ENCODE data around the gene MAGEB17. TPM values are rescaled to one million over a fixed set of nuclear protein-coding genes. Genes with fewer than 3 reads are reported as not detected.

Gene MAGEB17
- total RNA-seq, 2 donors from 2014 or later: not detected

DNA sequence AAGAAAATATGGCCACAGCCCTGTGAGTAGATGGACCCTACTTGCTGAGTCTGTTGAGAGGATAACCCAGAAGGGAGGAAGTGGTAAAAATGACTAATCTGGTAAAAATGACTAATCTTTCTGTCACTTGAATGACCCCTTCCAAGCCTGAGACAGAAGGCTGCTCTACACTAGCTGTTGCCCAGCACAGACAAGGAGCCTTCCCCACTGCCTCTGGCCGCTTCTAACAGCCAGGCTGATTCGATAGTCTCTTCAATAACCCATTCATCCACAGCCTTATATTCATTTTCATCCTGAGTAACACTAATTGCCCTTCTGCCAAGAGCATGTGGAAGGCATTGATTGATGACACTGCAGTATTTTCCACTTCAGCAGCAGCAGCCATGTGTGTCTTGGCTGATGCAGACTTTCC, 18.4 kb downstream of the MAGEB17 start:
- Histone ChIP-seq H3K9me3 (no peaks in the 10 kb centered on the region), H3K27me3 (no peaks in the 10 kb centered on the region), H3K27ac (no peak overlapping the region), H3K9ac (ENCODE audit: low read depth in 2 of 2, low read length in 2 of 2) (no peak overlapping the region), H3K4me1 (no peaks in the 10 kb centered on the region), H3K4me3 (no peak overlapping the region), H3K36me3 (no peaks in the 10 kb centered on the region)
- DNase-seq: no peak
- TF ChIP-seq, protein P1, sequence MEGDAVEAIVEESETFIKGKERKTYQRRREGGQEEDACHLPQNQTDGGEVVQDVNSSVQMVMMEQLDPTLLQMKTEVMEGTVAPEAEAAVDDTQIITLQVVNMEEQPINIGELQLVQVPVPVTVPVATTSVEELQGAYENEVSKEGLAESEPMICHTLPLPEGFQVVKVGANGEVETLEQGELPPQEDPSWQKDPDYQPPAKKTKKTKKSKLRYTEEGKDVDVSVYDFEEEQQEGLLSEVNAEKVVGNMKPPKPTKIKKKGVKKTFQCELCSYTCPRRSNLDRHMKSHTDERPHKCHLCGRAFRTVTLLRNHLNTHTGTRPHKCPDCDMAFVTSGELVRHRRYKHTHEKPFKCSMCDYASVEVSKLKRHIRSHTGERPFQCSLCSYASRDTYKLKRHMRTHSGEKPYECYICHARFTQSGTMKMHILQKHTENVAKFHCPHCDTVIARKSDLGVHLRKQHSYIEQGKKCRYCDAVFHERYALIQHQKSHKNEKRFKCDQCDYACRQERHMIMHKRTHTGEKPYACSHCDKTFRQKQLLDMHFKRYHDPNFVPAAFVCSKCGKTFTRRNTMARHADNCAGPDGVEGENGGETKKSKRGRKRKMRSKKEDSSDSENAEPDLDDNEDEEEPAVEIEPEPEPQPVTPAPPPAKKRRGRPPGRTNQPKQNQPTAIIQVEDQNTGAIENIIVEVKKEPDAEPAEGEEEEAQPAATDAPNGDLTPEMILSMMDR (IDR thresholded peaks at IDR 0.05): no peak
- intact Hi-C loops (cut with DNase I): no loop called here

DNA sequence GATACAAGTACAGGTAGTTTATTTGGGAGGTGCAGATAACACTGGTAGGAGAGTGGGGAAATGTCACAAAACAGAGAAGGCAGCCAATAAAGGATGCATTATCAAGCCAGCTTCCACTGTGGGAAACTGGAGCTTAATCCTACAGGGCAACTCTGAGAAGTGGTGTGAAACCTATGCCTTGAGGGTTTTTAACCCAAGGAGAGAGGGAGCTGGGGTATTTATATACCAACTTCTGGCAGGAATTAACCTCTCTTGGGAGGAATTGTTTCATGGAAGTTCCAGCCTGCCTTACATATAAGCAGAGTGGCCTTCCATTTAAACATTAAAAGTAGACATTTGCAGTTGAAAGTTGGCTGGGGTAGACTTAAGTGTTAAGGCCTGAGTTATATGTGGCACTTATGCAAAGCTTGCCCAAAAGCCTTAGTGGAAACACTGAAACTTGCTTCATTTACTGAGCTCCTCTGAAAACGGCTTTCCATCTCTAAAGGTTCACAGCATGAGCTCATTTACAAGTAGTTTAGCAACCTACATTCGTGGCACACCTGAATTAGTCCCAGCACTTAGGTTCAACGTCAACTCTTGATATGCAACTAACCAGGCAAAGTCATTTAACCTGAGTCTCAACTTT, 19.2 kb downstream of the MAGEB17 start:
- Histone ChIP-seq H3K27me3 (no peaks in the 10 kb centered on the region), H3K36me3 (no peaks in the 10 kb centered on the region), H3K27ac (no peak overlapping the region), H3K4me3 (no peak overlapping the region), H3K9me3 (no peaks in the 10 kb centered on the region), H3K9ac (ENCODE audit: low read depth in 2 of 2, low read length in 2 of 2) (no peak overlapping the region), H3K4me1 (no peaks in the 10 kb centered on the region)
- TF ChIP-seq, protein P1 (IDR thresholded peaks at IDR 0.05): no peak
- DNase-seq: no peak
- intact Hi-C loops (cut with DNase I): no loop called here

DNA sequence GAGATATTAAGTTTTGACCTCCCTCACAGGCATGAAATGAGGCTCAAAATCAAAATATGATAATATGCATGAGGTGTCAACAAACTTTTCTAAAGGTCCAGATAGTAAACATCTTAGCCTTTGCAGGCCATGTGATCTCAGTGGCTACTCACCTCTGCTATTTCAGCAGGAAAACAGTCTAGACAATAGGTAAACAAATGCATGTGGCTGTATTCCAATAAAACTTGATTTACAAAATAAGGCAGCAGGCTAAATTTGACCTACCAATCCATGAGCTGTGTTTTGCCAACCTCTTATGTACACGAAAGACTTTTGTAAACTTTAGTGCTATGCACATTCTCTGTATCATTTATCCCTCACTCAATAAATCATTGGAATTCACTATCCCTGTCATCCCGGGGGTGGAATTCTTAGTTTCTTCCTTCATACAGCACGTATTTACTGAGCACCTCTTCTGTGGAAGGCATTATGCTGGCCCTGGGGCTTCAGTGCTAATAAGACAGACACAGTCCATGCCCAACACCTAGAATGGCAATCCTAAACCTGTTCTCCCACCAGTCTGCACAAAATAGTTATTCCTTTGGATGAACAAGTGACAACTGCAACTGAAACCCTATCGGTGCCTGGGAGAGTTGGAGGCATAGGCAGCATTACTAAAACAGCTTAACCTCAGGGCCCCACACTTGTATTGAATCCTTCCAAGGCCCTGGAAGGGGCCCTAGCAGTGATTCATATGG, 19.9 kb downstream of the MAGEB17 start:
- TF ChIP-seq, protein P1 (IDR thresholded peaks at IDR 0.05): no peak
- H3K36me3 ChIP-seq: no peaks in the 10 kb centered on the region
- no peak for DNase-seq
- H3K9ac ChIP-seq (ENCODE audit: low read depth in 2 of 2, low read length in 2 of 2): no peak overlapping the region
- no peaks in the 10 kb centered on the region for H3K4me1 ChIP-seq
- no peak overlapping the region for H3K27ac ChIP-seq
- H3K4me3 ChIP-seq: no peak overlapping the region
- H3K27me3 ChIP-seq: no peaks in the 10 kb centered on the region
- intact Hi-C loops (cut with DNase I): no loop called here
- no peaks in the 10 kb centered on the region for H3K9me3 ChIP-seq

DNA sequence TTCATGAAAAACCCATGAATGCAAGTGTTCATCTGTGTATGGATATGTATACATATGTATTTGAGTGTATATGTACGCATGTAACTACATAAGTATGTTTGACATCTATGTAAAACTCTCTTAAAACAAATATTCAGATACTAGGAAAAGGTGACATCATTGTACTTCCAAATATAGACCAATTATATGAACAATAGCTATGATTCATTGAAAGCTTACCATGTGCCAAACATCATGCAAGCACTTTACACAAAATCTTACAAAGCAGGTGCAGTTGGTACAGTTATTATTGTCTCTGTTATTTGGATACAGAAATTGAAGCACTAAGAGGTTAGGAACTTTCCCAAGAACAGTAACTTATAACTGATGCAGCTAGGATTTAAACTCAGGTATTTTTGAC, 21.4 kb downstream of the MAGEB17 start:
- intact Hi-C loops (cut with DNase I): no loop called here
- no peaks in the 10 kb centered on the region for H3K27me3 ChIP-seq
- H3K27ac ChIP-seq: no peak overlapping the region
- no peak for DNase-seq
- H3K4me1 ChIP-seq: no peaks in the 10 kb centered on the region
- H3K36me3 ChIP-seq: no peaks in the 10 kb centered on the region
- H3K9ac ChIP-seq (ENCODE audit: low read depth in 2 of 2, low read length in 2 of 2): no peak overlapping the region
- TF ChIP-seq, protein P1 (IDR thresholded peaks at IDR 0.05): no peak
- no peaks in the 10 kb centered on the region for H3K9me3 ChIP-seq
- H3K4me3 ChIP-seq: no peak overlapping the region

DNA sequence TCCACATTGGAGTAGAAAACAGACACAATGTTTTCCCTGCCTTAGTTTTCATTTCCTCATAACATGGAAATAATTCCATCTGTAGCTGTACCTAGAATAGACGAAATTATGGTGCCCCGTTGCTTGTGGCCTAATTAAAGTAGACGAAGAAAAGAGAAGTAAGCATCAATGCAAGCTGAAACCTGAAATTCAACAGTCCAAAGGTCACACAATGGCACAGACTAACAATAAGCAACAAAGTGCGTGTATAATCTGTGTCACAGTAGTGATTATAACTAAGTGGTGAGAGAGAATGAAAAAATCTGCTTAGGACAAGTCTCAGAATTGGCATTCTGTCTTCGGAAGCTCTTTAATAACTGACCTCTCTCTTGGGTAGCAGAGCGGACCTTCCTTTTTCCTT, 24.3 kb downstream of the MAGEB17 start:
- DNase-seq: no peak
- Histone ChIP-seq H3K4me1 (no peaks in the 10 kb centered on the region), H3K36me3 (no peaks in the 10 kb centered on the region), H3K9ac (ENCODE audit: low read depth in 2 of 2, low read length in 2 of 2) (no peak overlapping the region), H3K27ac (no peak overlapping the region), H3K27me3 (no peaks in the 10 kb centered on the region), H3K9me3 (no peaks in the 10 kb centered on the region), H3K4me3 (no peak overlapping the region)
- TF ChIP-seq, protein P1 (IDR thresholded peaks at IDR 0.05): no peak
- intact Hi-C loops (cut with DNase I): no loop called here
